Measurements from ENCODE around the gene CX3CR1. TPM values are rescaled to one million over a fixed set of nuclear protein-coding genes. Genes with fewer than 3 reads are reported as not detected.

CX3CR1 gene
- total and polyA plus RNA-seq, 7 donors, result 0.10 to 0.68 (median 0.28) TPM; not detected in 2

GRCh38 chr3:39255503-39256325 is 24.1 kb downstream of the CX3CR1 start:
- H3K4me3 ChIP-seq, result no peak overlapping the region
- TF ChIP-seq CTCF (IDR thresholded peaks at IDR 0.05) (no peak), EP300 (IDR thresholded peaks at IDR 0.05) (no peak), POLR2A (IDR thresholded peaks at IDR 0.05) (no peak), POLR2AphosphoS5 (IDR thresholded peaks at IDR 0.05) (no peak)
- 46 to 63% methylated on average over 5 of the region's 5 CpGs for WGBS, 2 donors
- DNase-seq, result no peak
- H3K4me1 ChIP-seq, result peaks cover 0 to 36% (median 11%) of the 10 kb centered on the region in 4 donors
- intact Hi-C loops (cut with DNase I), result no loop called here
- no peaks in the 10 kb centered on the region for H3K36me3 ChIP-seq
- peak overlapping the region in 2 of 4 donors; percentile 59 to 62 for H3K27ac ChIP-seq
- H3K9me3 ChIP-seq, result no peaks in the 10 kb centered on the region
- no peaks in the 10 kb centered on the region for H3K27me3 ChIP-seq

GRCh38 chr3:39254806-39255449 is 24.9 kb downstream of the CX3CR1 start:
- no peak overlapping the region for H3K4me3 ChIP-seq
- H3K9me3 ChIP-seq, result no peaks in the 10 kb centered on the region
- intact Hi-C loops (cut with DNase I), result no loop called here
- TF ChIP-seq POLR2A (IDR thresholded peaks at IDR 0.05) (no peak), EP300 (IDR thresholded peaks at IDR 0.05) (no peak), CTCF (IDR thresholded peaks at IDR 0.05) (no peak), POLR2AphosphoS5 (IDR thresholded peaks at IDR 0.05) (no peak)
- H3K4me1 ChIP-seq, result peaks cover 0 to 36% (median 18%) of the 10 kb centered on the region in 4 donors
- H3K27ac ChIP-seq, result peak overlapping the region in 2 of 4 donors; percentile 59 to 62
- H3K27me3 ChIP-seq, result no peaks in the 10 kb centered on the region
- no peak for DNase-seq
- no peaks in the 10 kb centered on the region for H3K36me3 ChIP-seq
- WGBS, 2 donors, result 47 to 48% methylated on average over 2 of the region's 2 CpGs

- no peaks in the 10 kb centered on the region for H3K36me3 ChIP-seq
- TF ChIP-seq EP300 (IDR thresholded peaks at IDR 0.05) (no peak), CTCF (IDR thresholded peaks at IDR 0.05) (no peak), POLR2A (IDR thresholded peaks at IDR 0.05) (no peak), POLR2AphosphoS5 (IDR thresholded peaks at IDR 0.05) (no peak)
- peaks cover 0 to 47% (median 28%) of the 10 kb centered on the region in 4 donors for H3K4me1 ChIP-seq
- WGBS, 2 donors, result 86 to 88% methylated on average over 5 of the region's 5 CpGs
- intact Hi-C loops (cut with DNase I), result no loop called here
- H3K9me3 ChIP-seq, result no peaks in the 10 kb centered on the region
- DNase-seq, result no peak
- no peak overlapping the region for H3K4me3 ChIP-seq
- H3K27me3 ChIP-seq, result no peaks in the 10 kb centered on the region
- H3K27ac ChIP-seq, result no peak overlapping the region
These were observed 28.3 kb downstream of the CX3CR1 start for GRCh38 chr3:39251576-39251975.

- Histone ChIP-seq H3K9me3 (no peaks in the 10 kb centered on the region), H3K36me3 (no peaks in the 10 kb centered on the region), H3K4me3 (no peak overlapping the region), H3K27me3 (no peaks in the 10 kb centered on the region), H3K27ac (peak overlapping the region in 3 of 4 donors; percentile 26 to 74 (median 68)), H3K4me1 (peaks cover 0 to 39% (median 25%) of the 10 kb centered on the region in 4 donors)
- WGBS, 2 donors, result 48 to 52% methylated on average over 4 of the region's 4 CpGs
- no peak for TF ChIP-seq POLR2A (IDR thresholded peaks at IDR 0.05)
- no peak for TF ChIP-seq CTCF (IDR thresholded peaks at IDR 0.05)
- TF ChIP-seq POLR2AphosphoS5 (IDR thresholded peaks at IDR 0.05), result peak in 3 of 4 donors; percentile 20 to 50 (median 26)
- no peak for TF ChIP-seq EP300 (IDR thresholded peaks at IDR 0.05)
- intact Hi-C loops (cut with DNase I), result no loop called here
- DNase-seq, result no peak
These were observed 29.6 kb downstream of the CX3CR1 start for GRCh38 chr3:39250116-39250747.
